ENCODE results near the gene CRYAB.

CRYAB gene

DNA sequence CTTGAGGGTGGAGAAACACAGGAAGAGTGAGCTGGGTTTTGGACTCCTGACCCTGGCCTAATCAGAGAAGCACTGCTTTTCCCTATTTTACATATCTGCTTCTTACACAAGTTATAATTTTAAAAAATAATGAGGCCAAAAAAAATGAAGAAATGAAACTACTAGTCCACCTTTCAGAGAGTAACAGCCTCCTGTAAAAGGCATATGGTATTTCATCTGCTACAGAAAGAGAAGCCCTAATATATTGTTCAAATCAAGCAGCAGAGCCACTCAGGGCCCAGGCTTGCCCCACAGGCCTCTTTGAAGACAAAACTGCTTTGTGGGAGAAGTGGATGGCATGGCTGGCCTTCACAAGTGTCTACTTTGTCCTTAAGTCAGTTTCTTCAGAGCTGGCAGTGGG, 35.6 kb upstream of the CRYAB start:
- TF ChIP-seq, protein P1, sequence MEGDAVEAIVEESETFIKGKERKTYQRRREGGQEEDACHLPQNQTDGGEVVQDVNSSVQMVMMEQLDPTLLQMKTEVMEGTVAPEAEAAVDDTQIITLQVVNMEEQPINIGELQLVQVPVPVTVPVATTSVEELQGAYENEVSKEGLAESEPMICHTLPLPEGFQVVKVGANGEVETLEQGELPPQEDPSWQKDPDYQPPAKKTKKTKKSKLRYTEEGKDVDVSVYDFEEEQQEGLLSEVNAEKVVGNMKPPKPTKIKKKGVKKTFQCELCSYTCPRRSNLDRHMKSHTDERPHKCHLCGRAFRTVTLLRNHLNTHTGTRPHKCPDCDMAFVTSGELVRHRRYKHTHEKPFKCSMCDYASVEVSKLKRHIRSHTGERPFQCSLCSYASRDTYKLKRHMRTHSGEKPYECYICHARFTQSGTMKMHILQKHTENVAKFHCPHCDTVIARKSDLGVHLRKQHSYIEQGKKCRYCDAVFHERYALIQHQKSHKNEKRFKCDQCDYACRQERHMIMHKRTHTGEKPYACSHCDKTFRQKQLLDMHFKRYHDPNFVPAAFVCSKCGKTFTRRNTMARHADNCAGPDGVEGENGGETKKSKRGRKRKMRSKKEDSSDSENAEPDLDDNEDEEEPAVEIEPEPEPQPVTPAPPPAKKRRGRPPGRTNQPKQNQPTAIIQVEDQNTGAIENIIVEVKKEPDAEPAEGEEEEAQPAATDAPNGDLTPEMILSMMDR (conservative IDR thresholded peaks at IDR 0.05) = no peak
- no peak overlapping the region for H3K27ac ChIP-seq

GRCh38 chr11:111946499-111946898, 34.9 kb upstream of the CRYAB start:
- no peak overlapping the region for H3K27ac ChIP-seq

GRCh38 chr11:111945198-111945597, 33.6 kb upstream of the CRYAB start:
- H3K27ac ChIP-seq = no peak overlapping the region
- TF ChIP-seq, protein P1 (conservative IDR thresholded peaks at IDR 0.05) = no peak

More at GRCh38 chr11:111946499-111946898, 34.9 kb upstream of the CRYAB start:
- TF ChIP-seq, protein P1 (conservative IDR thresholded peaks at IDR 0.05) = no peak

- H3K27ac ChIP-seq = peak overlapping the region; percentile 58
- TF ChIP-seq, protein P1 (conservative IDR thresholded peaks at IDR 0.05) = no peak
These were observed 33.1 kb upstream of the CRYAB start for GRCh38 chr11:111944651-111945051.

DNA sequence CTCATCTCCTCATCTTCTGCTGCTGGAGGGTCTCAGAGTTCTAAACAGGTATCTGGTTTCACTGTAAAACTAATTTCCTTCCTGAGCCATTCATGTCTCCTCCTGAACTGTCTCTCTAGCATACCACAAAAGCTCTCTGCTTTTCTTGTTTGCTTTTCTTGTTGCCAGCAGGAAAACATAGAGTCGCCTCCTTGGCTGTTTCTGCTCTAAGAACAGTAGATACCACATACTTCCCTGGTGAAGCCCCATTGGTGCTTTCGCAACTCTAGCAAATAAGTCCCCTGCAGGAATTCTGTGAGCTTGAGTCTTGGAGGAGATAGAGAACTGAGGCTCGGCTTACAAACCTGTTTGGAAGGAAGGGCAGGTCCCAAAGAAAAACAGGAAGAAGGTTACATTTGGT, 32.6 kb upstream of the CRYAB start:
- peak overlapping the region; percentile 58 for H3K27ac ChIP-seq
- TF ChIP-seq, protein P1 (conservative IDR thresholded peaks at IDR 0.05) = no peak

DNA sequence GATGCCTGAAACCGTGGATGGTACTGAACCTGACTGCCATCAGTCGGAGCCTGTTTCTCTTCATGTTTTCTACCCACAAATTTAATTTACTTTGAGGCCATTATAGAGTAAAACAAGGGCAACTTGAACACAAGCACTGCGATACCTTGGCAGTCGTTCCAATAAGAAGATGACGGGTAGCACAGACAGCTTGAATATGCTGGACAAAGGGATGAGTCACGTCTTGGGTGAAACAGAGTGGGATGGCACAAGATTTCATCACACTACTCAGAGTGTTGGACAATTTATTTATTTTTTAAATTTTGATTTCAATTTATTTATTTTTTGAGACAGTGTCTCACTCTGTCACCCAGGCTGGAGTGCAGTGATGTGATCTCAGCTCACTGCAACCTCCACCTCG, 31.3 kb upstream of the CRYAB start:
- H3K27ac ChIP-seq = no peak overlapping the region
- TF ChIP-seq, protein P1 (conservative IDR thresholded peaks at IDR 0.05) = no peak

DNA sequence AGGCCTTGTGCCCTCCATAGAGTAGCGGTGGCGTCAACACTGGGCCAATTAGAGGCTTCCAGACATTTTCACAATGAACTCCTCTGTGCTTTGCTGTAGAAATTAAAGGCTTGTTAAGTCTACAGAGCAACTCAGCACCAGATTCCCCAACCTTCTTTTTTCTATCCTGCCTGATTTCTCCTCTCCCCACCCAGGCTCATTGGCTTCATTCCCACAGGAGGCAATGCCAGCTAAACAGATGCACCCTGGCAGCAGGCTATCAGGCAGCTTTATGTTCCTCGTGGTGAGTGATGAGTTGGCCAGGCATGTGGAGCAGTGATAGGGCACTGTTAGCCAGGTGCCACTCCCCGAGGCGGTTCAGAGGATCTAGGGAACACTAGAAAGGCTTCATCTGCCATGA, 30.4 kb upstream of the CRYAB start:
- TF ChIP-seq, protein P1 (conservative IDR thresholded peaks at IDR 0.05) = no peak
- no peak overlapping the region for H3K27ac ChIP-seq
